Mammary epithelial cell (primary cell): Measurements from ENCODE around the gene TECPR1.

ENCODE experiments used
- CTCF ChIP-seq, 2 donors: IDR thresholded peaks in 1 of 2; conservative IDR thresholded peaks in 1 of 2; 2 replicates each; pipeline ENCODE4 v1.5.1; 2011 to 2012; ENCODE audit warnings: inconsistent platforms in 2 of 2, low read length in 2 of 2, mild to moderate bottlenecking in 2 of 2, control low read depth in 1 of 2, low read depth in 1 of 2; ENCODE audit not compliant: insufficient read depth in 1 of 2; ENCODE audit errors: extremely low read depth in 1 of 2
- EZH2 ChIP-seq: IDR thresholded peaks from 2 replicates; pipeline ENCODE4 v1.6.1; 2012; ENCODE audit warnings: low read length, inconsistent platforms, borderline replicate concordance

- TF ChIP-seq CTCF (conservative IDR thresholded peaks at IDR 0.05 in 1 of 2, IDR thresholded peaks at IDR 0.05 in 1 of 2; ENCODE audit: extremely low read depth in 1 of 2, insufficient read depth in 1 of 2, low read depth in 1 of 2, low read length in 2 of 2) (no peak), EZH2 (no peak)
These were observed 45.3 kb downstream of the TECPR1 start for GRCh38 chr7:98206451-98207330.
